ENCODE measurements around the gene PRKN.

Gene PRKN

GRCh38 chr6:162364488-162364887 is 363.1 kb downstream of the PRKN start:
- no peak for DNase-seq

- DNase-seq: no peak
These were observed 363.8 kb downstream of the PRKN start for GRCh38 chr6:162363757-162364156.

GRCh38 chr6:162360901-162361567 is 366.5 kb downstream of the PRKN start:
- no peak for DNase-seq

DNA sequence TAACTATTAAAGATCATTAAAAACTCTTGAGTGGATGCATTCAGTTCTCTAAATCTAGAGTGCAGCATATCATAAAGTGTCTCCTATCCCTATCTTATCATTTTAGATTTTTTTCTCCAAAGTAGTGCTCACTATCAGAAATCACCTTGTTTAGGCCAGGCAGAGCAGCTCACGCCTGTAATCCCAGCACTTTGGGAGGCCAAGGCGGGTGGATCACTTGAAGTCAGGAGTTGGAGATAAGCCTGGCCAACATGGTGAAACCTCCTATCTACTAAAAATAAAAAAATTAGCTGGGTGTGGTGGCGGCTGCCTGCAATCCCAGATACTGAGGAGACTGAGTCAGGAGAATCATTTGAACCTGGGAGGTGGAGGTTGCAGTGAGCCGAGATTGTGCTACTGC is 368.9 kb downstream of the PRKN start:
- DNase-seq: no peak

DNA sequence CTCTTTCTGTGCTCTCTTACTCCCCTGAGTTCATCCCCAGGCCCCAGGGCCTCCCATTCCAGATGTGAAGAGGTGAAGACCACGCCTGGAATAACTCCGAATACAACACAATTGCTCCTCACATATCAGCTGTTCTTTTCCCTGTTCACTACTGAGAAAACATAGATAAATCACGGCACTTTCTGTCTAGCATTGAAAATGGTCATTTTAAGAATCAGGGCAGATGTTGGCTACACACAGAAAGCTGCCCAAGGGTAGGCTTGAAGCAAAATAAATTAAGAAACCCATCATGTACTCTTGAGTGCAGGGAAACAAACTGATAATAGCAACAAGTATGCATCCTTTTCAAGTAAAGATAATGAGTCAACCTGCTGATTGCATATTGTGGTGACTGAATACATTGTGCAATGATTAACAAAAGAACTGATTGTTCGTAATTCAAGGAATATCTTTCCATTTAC is 382.5 kb downstream of the PRKN start:
- no peak for DNase-seq

- no peak for DNase-seq
These were observed 382.9 kb downstream of the PRKN start for GRCh38 chr6:162344646-162345010.

GRCh38 chr6:162343936-162344645 is 383.5 kb downstream of the PRKN start:
- no peak for DNase-seq

GRCh38 chr6:162343198-162343935 is 384.2 kb downstream of the PRKN start:
- no peak for DNase-seq

DNA sequence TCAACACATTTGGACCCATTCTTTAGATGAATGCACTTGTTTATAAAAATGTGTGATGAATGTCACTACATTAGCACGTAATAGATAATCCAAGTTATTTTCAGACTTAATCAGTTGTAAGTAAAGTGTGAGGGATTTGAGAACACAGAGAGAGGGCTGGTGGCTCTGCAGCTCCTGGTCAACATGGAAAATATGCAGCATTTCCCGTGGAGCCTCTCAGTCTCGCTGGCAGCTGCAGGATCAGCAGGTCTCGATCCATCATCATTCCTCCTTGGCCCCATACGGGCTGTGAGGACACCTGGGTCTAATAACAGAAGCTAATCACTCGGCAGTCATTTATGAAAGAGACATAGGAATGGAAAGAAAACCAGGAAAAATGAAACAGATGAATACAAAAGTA is 390.2 kb downstream of the PRKN start:
- DNase-seq: no peak

DNA sequence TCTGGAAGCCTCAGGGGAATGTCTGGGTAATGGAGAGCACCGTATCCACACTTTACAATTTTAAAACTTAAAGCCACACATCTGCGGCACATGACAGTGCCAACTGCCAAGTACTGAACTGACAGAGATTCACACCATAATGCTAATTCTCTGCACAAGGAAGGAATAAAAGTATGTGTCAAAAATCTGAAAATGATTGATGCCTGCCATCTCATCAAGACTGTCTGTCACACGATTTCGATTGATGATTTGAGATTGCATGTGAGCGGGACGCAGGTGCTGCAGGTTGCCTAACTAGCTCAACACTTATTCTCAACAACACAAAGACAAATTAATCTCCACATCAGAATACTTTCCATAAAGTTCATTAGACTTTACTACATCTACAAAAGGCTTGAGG is 391.2 kb downstream of the PRKN start:
- no peak for DNase-seq

- no peak for DNase-seq
These were observed 395.2 kb downstream of the PRKN start for GRCh38 chr6:162332365-162332764.

- no peak for DNase-seq
These were observed 395.7 kb downstream of the PRKN start for GRCh38 chr6:162331911-162332310.

DNA sequence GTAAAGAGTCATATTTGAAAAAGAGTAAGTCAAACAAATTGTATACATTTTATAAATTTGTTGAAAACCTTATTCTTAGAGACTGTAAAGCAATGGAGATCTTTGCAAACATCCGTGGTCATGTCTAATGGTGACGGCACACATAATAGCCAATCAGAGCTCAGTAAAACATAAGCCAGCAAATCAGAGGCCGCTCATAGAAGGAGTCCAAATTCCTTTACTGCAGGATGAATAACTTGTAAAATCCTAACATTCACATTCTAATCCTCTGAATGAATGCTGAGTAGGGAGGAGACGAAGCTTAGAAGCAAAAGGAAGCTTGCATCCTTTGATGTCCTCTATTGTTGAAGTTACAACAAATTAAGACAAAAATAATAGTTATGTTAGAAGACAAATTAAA is 401.7 kb downstream of the PRKN start:
- DNase-seq: no peak

GRCh38 chr6:162325051-162325450 is 402.5 kb downstream of the PRKN start:
- no peak for DNase-seq

GRCh38 chr6:162315291-162315690 is 412.3 kb downstream of the PRKN start:
- DNase-seq: no peak

DNA sequence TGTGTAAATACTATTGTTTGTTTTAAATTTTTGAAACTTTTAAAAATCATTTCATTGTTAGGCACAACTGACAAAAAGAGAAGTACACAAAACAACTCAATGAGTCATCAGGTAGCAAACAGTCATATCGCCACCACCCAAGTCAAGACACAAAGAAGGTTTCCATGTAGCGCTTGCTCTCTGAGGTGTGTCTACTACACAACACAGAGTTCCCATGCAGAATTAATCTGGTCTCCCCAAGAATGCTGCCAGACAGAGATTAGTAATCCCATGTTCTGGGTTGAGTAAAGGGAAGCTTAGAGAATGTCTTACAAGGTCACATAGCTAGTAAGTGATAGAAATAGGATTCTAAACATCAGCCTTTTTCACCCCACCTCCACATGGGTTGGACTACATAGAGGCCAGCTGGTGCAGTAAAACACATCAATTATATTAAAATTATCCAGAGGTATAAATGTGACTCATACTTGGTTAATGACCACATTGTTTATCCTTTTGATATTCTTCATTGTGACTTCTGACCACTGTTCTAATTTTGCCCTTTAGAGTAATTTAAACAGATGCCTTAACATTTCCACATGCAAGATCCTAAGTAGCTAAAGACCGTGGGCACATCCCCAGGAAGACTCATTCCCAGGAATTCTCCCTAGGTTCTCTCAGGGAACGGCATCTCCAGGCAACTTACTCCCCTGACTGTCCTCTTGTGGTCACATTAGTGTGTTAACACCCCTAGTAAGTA is 413.5 kb downstream of the PRKN start:
- DNase-seq: no peak

DNA sequence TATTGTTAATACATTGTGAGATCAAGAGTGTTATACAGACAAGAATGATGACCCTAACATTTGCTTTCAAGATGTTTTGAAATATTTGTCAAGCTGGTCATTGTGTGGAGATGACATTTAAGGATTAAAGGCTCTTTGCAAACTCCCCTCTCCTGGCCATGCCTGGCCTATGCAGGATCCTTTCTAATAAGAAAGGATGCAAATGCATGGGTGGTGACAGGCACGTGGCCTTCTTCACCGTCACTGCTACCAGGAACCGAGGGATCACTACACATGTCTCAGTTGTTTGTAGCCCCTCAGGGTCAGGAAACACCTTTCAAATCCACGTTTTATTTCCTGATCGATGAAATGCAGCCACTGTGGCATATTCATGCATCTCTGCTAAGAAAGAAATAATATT is 419.7 kb downstream of the PRKN start:
- DNase-seq: no peak

DNA sequence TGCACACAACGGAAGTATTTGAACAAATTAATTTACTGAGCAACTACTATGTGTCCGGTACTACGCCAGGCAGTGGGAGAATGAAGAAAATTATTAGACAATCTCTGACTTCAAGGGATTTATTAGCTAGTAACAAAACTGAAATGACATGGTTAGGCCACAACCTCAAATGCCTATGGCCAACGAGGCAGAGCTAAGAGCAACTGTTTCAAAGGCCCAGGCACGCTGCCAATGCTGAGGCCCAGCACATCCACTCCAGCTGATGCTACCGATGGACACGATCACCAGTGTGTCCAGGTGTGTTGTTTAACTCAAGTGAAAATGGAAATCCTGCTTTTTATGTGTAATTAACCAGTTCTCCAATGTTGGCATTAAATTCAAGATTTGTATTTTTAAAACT is 420.9 kb downstream of the PRKN start:
- no peak for DNase-seq

- no peak for DNase-seq
These were observed 426.4 kb downstream of the PRKN start for GRCh38 chr6:162301128-162301527.

- DNase-seq: no peak
These were observed 433.5 kb downstream of the PRKN start for GRCh38 chr6:162294029-162294428.

DNA sequence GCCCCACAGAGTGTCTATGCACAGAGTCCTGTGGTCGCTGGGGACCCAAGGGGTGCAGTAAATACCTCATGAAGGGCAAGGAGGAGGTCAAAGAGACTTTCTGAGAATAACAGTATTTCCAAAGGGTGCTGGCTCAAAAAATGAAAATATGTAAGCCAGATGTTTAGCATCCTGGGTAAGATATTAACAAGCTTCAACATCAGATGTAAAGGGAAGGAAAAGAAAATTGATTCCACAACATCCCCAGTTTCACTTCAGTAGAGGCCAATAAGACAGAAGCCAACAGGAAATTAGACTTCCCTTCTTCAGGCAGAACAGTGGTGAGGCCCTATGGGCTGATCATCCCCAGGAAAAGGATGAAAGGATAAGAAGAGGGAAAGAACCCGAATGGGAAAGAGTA is 434.7 kb downstream of the PRKN start:
- no peak for DNase-seq

DNA sequence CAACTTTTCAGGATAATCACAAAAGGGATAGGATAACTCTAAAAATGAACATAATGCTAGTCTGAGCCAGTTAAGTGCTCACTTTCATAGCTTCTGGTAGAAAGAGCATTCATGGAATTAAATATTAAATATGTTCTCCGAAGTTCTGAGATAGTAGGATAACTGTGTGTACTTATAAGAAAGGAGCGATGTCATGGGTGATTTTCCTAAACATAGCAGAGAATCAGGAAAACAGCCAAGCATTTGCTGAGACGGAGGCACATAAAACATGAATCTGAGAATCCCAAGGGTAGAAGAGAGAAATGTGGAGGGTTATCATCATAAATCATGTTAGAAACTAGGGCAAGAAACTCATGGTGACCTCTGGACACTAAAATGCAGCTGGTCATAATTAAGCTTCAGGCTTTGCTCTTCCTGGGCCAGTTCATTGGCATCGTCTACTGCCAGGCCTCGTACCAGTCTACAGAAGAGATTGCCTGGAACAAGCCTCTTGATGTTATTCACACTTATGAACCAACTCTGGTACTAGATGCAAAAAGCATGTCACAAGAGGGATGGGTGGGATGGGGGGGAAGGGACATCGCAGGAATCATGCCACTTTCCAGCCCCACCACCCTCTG is 436.6 kb downstream of the PRKN start:
- no peak for DNase-seq

GRCh38 chr6:162289972-162290371 is 437.6 kb downstream of the PRKN start:
- no peak for DNase-seq

Measured in effector CD4-positive, alpha-beta T cell (primary cell).